ENCODE data around the gene TENM3. TPM values are rescaled to one million over a fixed set of nuclear protein-coding genes. Genes with fewer than 3 reads are reported as not detected.

The TENM3 gene
- total RNA-seq, 2 donors from 2014 or later = 39.5 to 51.9 TPM

GRCh38 chr4:182825003-182825402 is 581.8 kb downstream of the TENM3 start:
- Histone ChIP-seq H3K27ac (ENCODE audit: low read depth, low read length) (no peak overlapping the region), H3K4me1 (ENCODE audit: control insufficient read depth, insufficient read depth, low read length) (peaks cover 3% of the 10 kb centered on the region), H3K9me3 (ENCODE audit: control insufficient read depth, low read length) (no peaks in the 10 kb centered on the region), H3K36me3 (ENCODE audit: control insufficient read depth, insufficient read depth, low read length) (no peaks in the 10 kb centered on the region), H3K4me3 (ENCODE audit: low read length) (no peak overlapping the region), H3K27me3 (ENCODE audit: control insufficient read depth, insufficient read depth, low read length, poor library complexity, severe bottlenecking) (no peaks in the 10 kb centered on the region), H3K9ac (ENCODE audit: extremely low read depth, low read length, poor library complexity, severe bottlenecking) (no peak overlapping the region)
- TF ChIP-seq CTCF (conservative IDR thresholded peaks at IDR 0.05) = no peak
- peaks cover 29% of the 10 kb centered on the region for H3K4me1 Mint-ChIP-seq
- no peaks in the 10 kb centered on the region for H3K27me3 Mint-ChIP-seq (ENCODE audit: insufficient read depth)
- no peak overlapping the region for H3K4me3 Mint-ChIP-seq
- no peak overlapping the region for H3K27ac Mint-ChIP-seq
- WGBS, 2 experiments (ENCODE audit: insufficient coverage in 1 of 2, insufficient read length in 1 of 2) = 92 to 100% methylated on average over 4 to 8 of the region's 8 CpGs
- no peak for DNase-seq
- H3K9me3 Mint-ChIP-seq = no peaks in the 10 kb centered on the region
- H3K36me3 Mint-ChIP-seq (ENCODE audit: low read depth) = no peaks in the 10 kb centered on the region

- H3K27me3 Mint-ChIP-seq (ENCODE audit: insufficient read depth) = no peaks in the 10 kb centered on the region
- Histone ChIP-seq H3K27ac (ENCODE audit: low read depth, low read length) (no peak overlapping the region), H3K27me3 (ENCODE audit: control insufficient read depth, insufficient read depth, low read length, poor library complexity, severe bottlenecking) (no peaks in the 10 kb centered on the region), H3K36me3 (ENCODE audit: control insufficient read depth, insufficient read depth, low read length) (no peaks in the 10 kb centered on the region), H3K4me3 (ENCODE audit: low read length) (no peak overlapping the region), H3K9me3 (ENCODE audit: control insufficient read depth, low read length) (no peaks in the 10 kb centered on the region), H3K4me1 (ENCODE audit: control insufficient read depth, insufficient read depth, low read length) (peaks cover 3% of the 10 kb centered on the region), H3K9ac (ENCODE audit: extremely low read depth, low read length, poor library complexity, severe bottlenecking) (no peak overlapping the region)
- no peak overlapping the region for H3K27ac Mint-ChIP-seq
- TF ChIP-seq CTCF (conservative IDR thresholded peaks at IDR 0.05) = no peak
- H3K4me1 Mint-ChIP-seq = peaks cover 31% of the 10 kb centered on the region
- no peak overlapping the region for H3K4me3 Mint-ChIP-seq
- DNase-seq = no peak
- no peaks in the 10 kb centered on the region for H3K9me3 Mint-ChIP-seq
- 82% methylated on average over 12 of the region's 12 CpGs; no CpG with 5 or more reads in 1 of the 2 experiments for WGBS, 2 experiments (ENCODE audit: insufficient coverage in 1 of 2, insufficient read length in 1 of 2)
- no peaks in the 10 kb centered on the region for H3K36me3 Mint-ChIP-seq (ENCODE audit: low read depth)
These were observed 582.6 kb downstream of the TENM3 start for GRCh38 chr4:182825786-182826185.

- Mint-ChIP-seq H3K9me3 (no peaks in the 10 kb centered on the region), H3K27me3 (ENCODE audit: insufficient read depth) (peaks cover 4% of the 10 kb centered on the region), H3K36me3 (ENCODE audit: low read depth) (no peaks in the 10 kb centered on the region), H3K27ac (no peak overlapping the region), H3K4me3 (no peak overlapping the region), H3K4me1 (peaks cover 31% of the 10 kb centered on the region)
- Histone ChIP-seq H3K9ac (ENCODE audit: extremely low read depth, low read length, poor library complexity, severe bottlenecking) (no peak overlapping the region), H3K36me3 (ENCODE audit: control insufficient read depth, insufficient read depth, low read length) (no peaks in the 10 kb centered on the region), H3K27me3 (ENCODE audit: control insufficient read depth, insufficient read depth, low read length, poor library complexity, severe bottlenecking) (no peaks in the 10 kb centered on the region), H3K9me3 (ENCODE audit: control insufficient read depth, low read length) (no peaks in the 10 kb centered on the region), H3K4me3 (ENCODE audit: low read length) (no peak overlapping the region), H3K4me1 (ENCODE audit: control insufficient read depth, insufficient read depth, low read length) (peaks cover 3% of the 10 kb centered on the region), H3K27ac (ENCODE audit: low read depth, low read length) (no peak overlapping the region)
- no peak for DNase-seq
- WGBS, 2 experiments (ENCODE audit: insufficient coverage in 1 of 2, insufficient read length in 1 of 2) = 78 to 82% methylated on average over 11 to 13 of the region's 13 CpGs
- TF ChIP-seq CTCF (conservative IDR thresholded peaks at IDR 0.05) = no peak
These were observed 583.2 kb downstream of the TENM3 start for GRCh38 chr4:182826391-182826790.

Measured in endodermal cell (in vitro differentiated cells).